Measurements from ENCODE around the gene LRRK1. TPM values are rescaled to one million over a fixed set of nuclear protein-coding genes. Genes with fewer than 3 reads are reported as not detected.

Gene LRRK1
- total RNA-seq, 4 donors from 2014 or later, result 9.4 to 35.5 (median 16.9) TPM

GRCh38 chr15:101001056-101001455, 81.9 kb downstream of the LRRK1 start:
- ATAC-seq (ENCODE audit: low FRiP score) (no peak), DNase-seq (ENCODE audit: low spot score) (no peak)

DNA sequence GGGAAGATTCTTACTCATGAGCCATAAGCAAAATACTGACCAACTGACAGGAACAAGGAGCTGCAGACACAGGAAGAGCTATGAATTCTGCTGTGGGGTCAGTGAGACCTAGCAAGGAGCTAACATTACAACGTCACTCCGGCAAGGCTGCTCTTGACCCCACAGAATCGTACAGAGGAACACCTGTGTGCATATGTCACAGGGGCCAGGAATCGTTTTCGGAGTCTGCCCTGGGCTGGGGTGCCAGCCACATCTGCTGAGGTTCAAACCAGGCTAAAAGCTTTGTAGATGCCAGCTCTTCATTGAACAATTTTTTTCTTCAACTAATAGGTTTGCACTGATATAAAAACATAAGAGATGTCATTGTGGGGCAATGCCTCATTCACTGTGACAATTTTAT, 82.6 kb downstream of the LRRK1 start:
- TF ChIP-seq CTCF (IDR thresholded peaks at IDR 0.05), result no peak
- ATAC-seq (ENCODE audit: low FRiP score) (no peak), DNase-seq (ENCODE audit: low spot score) (no peak)

More at GRCh38 chr15:101001056-101001455, 81.9 kb downstream of the LRRK1 start:
- no peak for TF ChIP-seq CTCF (IDR thresholded peaks at IDR 0.05)

- no peak for ATAC-seq (ENCODE audit: low FRiP score)
- TF ChIP-seq CTCF (IDR thresholded peaks at IDR 0.05), result no peak
- DNase-seq (ENCODE audit: low spot score), result no peak
These were observed 83.9 kb downstream of the LRRK1 start for GRCh38 chr15:101003081-101003480.

GRCh38 chr15:101003706-101004105, 84.5 kb downstream of the LRRK1 start:
- ATAC-seq (ENCODE audit: low FRiP score), result no peak
- no peak for DNase-seq (ENCODE audit: low spot score)
- no peak for TF ChIP-seq CTCF (IDR thresholded peaks at IDR 0.05)

GRCh38 chr15:101004500-101004899, 85.3 kb downstream of the LRRK1 start:
- TF ChIP-seq CTCF (IDR thresholded peaks at IDR 0.05), result no peak
- ATAC-seq (ENCODE audit: low FRiP score) (no peak), DNase-seq (ENCODE audit: low spot score) (no peak)

DNA sequence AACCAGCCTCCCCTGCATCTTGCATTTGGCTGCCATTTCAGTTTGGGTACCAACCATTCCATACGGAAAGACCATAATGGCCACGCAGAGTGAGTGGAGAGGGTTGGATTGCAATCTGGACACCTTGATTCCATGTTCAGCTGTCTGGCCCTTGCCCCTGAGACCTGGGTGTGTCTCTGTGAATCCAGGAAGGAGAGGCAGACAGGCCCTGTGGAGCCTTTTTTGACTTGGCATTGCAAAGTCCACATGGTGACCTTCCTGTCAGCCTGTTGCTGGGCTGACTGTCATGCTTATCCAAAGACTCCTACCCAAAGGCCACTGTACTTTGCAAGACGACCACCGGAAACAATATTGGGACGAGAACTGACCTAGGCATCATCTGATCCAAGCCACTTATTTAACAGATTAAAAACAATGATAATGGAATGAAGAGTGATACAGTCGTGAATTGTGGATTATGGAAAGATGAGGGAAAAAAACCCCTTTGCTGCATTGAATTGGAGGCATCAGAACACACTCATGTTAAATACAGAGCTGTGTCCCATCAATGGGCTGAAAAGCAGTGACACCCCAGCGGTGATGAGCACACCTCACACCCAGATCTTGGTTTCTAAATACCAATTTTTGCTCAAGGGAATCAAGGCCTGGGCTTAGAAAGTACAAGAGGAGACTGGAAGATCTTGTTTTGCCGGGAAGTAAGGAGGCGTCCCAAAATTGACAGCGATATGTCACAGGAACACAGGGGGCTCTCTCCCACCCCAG, 86.0 kb downstream of the LRRK1 start:
- no peak for ATAC-seq (ENCODE audit: low FRiP score)
- no peak for TF ChIP-seq CTCF (IDR thresholded peaks at IDR 0.05)
- no peak for DNase-seq (ENCODE audit: low spot score)
